ENCODE measurements around the gene OR1F1. TPM values are rescaled to one million over a fixed set of nuclear protein-coding genes. Genes with fewer than 3 reads are reported as not detected.

Gene OR1F1
- total and polyA plus RNA-seq, 9 of the 15 experiments (the other 6 are each of a cell fraction or from before 2014, with no cell fraction given): 0.15 to 0.61 (median 0.35) TPM; not detected in 3

GRCh38 chr16:3234857-3235561 is 47.0 kb downstream of the OR1F1 start, which contains the start of gene ZNF200 (continued):
- TF ChIP-seq E4F1 (CRISPR knock-in tag; IDR thresholded peaks at IDR 0.05; ENCODE audit: borderline replicate concordance) (peak; percentile 24; the same call in 1 of the 2 replicates), MXD1 (CRISPR knock-in tag; IDR thresholded peaks at IDR 0.05; ENCODE audit: borderline replicate concordance, poor library complexity, severe bottlenecking) (no peak), NONO (IDR thresholded peaks at IDR 0.05; ENCODE audit: low read depth in 2 of 2, low read length in 1 of 2) (0 out of 4 replicates have a peak, but pooled peaks of 1 of the 2 experiments have one; percentile 8), ZBTB43 (CRISPR knock-in tag; IDR thresholded peaks at IDR 0.05) (no peak), TOE1 (IDR thresholded peaks at IDR 0.05; ENCODE audit: borderline replicate concordance) (0 out of 2 replicates have a peak, but pooled peaks have one; percentile 15), TOE1 (CRISPR knock-in tag; IDR thresholded peaks at IDR 0.05; ENCODE audit: borderline replicate concordance, low read depth) (no peak), E2F5 (CRISPR knock-in tag; IDR thresholded peaks at IDR 0.05) (0 out of 2 replicates have a peak, but pooled peaks have one; percentile 24), ZNF253 (CRISPR knock-in tag; conservative IDR thresholded peaks at IDR 0.05) (no peak), RREB1 (CRISPR knock-in tag; IDR thresholded peaks at IDR 0.05) (no peak), NBN (IDR thresholded peaks at IDR 0.05; ENCODE audit: low read depth) (peak; percentile 100), BACH1 (tag; IDR thresholded peaks at IDR 0.05) (no peak), SOX6 (IDR thresholded peaks at IDR 0.05) (no peak), RFX1 (IDR thresholded peaks at IDR 0.05) (no peak), ZNF77 (CRISPR knock-in tag; IDR thresholded peaks at IDR 0.05) (no peak), POLR2A (conservative IDR thresholded peaks at IDR 0.05) (peak; percentile 89)
